ENCODE results near the gene KRTAP19-6. TPM values are rescaled to one million over a fixed set of nuclear protein-coding genes. Genes with fewer than 3 reads are reported as not detected.

Gene KRTAP19-6
- total RNA-seq, 1 experiment from 2014 or later, result not detected

- BruUV-seq (replicated peaks), result no TSS peak
- Histone ChIP-seq H3K27ac (ENCODE audit: low read depth, low read length, poor library complexity, severe bottlenecking) (no peak within 1 kb of the TSS), H3K4me1 (ENCODE audit: insufficient read depth, low read length, poor library complexity, severe bottlenecking) (no peaks in the 10 kb centered on the region), H3K4me3 (ENCODE audit: low read depth, low read length, poor library complexity, severe bottlenecking) (no peak within 1 kb of the TSS), H3K9me3 (ENCODE audit: low read depth, low read length, poor library complexity, severe bottlenecking) (no peaks in the 10 kb centered on the region), H3K27me3 (replicated peaks; ENCODE audit: insufficient read depth, low read depth, low read length, poor library complexity) (no peaks in the 10 kb centered on the region), H3K36me3 (ENCODE audit: insufficient read depth, low read length, poor library complexity, severe bottlenecking) (no peaks in the 10 kb centered on the region)
- CTCF ChIA-PET, result no interaction called here
- intact Hi-C loops (cut with micrococcal nuclease; ENCODE audit: unreplicated experiment), result no loop called here
- TF ChIP-seq CTCF (conservative IDR thresholded peaks at IDR 0.05; ENCODE audit: low read depth, low read length), result no peak
- TF ChIP-seq EZH2 (IDR thresholded peaks at IDR 0.05; ENCODE audit: borderline replicate concordance, low read depth, low read length, poor library complexity, severe bottlenecking), result no peak
- no peak for DNase-seq (ENCODE audit: low spot score)
- POLR2A ChIA-PET (ENCODE audit: low non-redundant PET), result no interaction called here
Measured at GRCh38 chr21:30497065-30497464, 44.6 kb downstream of the KRTAP19-6 start, which contains the start of gene KRTAP19-4. KRTAP19-4 (minus strand) TSS chr21:30497165; CDS start chr21:30497110, 55 bp downstream.

- Histone ChIP-seq H3K36me3 (ENCODE audit: insufficient read depth, low read length, poor library complexity, severe bottlenecking) (no peaks in the 10 kb centered on the region), H3K4me3 (ENCODE audit: low read depth, low read length, poor library complexity, severe bottlenecking) (no peak within 1 kb of the TSS), H3K27ac (ENCODE audit: low read depth, low read length, poor library complexity, severe bottlenecking) (no peak within 1 kb of the TSS), H3K9me3 (ENCODE audit: low read depth, low read length, poor library complexity, severe bottlenecking) (peaks cover 5% of the 10 kb centered on the region), H3K27me3 (replicated peaks; ENCODE audit: insufficient read depth, low read depth, low read length, poor library complexity) (no peaks in the 10 kb centered on the region), H3K4me1 (ENCODE audit: insufficient read depth, low read length, poor library complexity, severe bottlenecking) (no peaks in the 10 kb centered on the region)
- intact Hi-C loops (cut with micrococcal nuclease; ENCODE audit: unreplicated experiment), result no loop called here
- ChIA-PET POLR2A (ENCODE audit: low non-redundant PET) (no interaction called here), CTCF (no interaction called here)
- DNase-seq (ENCODE audit: low spot score), result no peak
- no TSS peak for BruUV-seq (replicated peaks)
- TF ChIP-seq CTCF (conservative IDR thresholded peaks at IDR 0.05; ENCODE audit: low read depth, low read length), result no peak
- no peak for TF ChIP-seq EZH2 (IDR thresholded peaks at IDR 0.05; ENCODE audit: borderline replicate concordance, low read depth, low read length, poor library complexity, severe bottlenecking)
Measured at GRCh38 chr21:30491963-30492428, 49.7 kb downstream of the KRTAP19-6 start, which contains the start of gene KRTAP19-3. KRTAP19-3 (minus strand) TSS chr21:30492013; CDS start chr21:30491957, 56 bp downstream.

Other genes starting within 250 kb of the KRTAP19-6 start
- gene KRTAP26-1, start 221.5 kb downstream of the KRTAP19-6 start, total RNA-seq (2021), result not detected in 2 replicates
- gene KRTAP27-1, start 204.2 kb downstream of the KRTAP19-6 start, total RNA-seq (2021), result not detected in 2 replicates
- gene KRTAP23-1, start 193.3 kb downstream of the KRTAP19-6 start, total RNA-seq (2021), result not detected in 2 replicates
- not detected in 2 replicates for gene KRTAP13-2, start 169.6 kb downstream of the KRTAP19-6 start, total RNA-seq (2021)
- not detected in 2 replicates for gene KRTAP13-1, start 145.8 kb downstream of the KRTAP19-6 start, total RNA-seq (2021)
- not detected in 2 replicates for gene KRTAP13-3, start 115.9 kb downstream of the KRTAP19-6 start, total RNA-seq (2021)
- gene KRTAP13-4, start 111.6 kb downstream of the KRTAP19-6 start, total RNA-seq (2021), result not detected in 2 replicates
- gene KRTAP15-1, start 101.6 kb downstream of the KRTAP19-6 start, total RNA-seq (2021), result not detected in 2 replicates
- gene KRTAP19-1, start 61.5 kb downstream of the KRTAP19-6 start, total RNA-seq (2021), result not detected in 2 replicates
- gene KRTAP19-2, start 54.4 kb downstream of the KRTAP19-6 start, total RNA-seq (2021), result not detected in 2 replicates
- not detected in 2 replicates for gene KRTAP19-3, start 49.9 kb downstream of the KRTAP19-6 start, total RNA-seq (2021)
- not detected in 2 replicates for gene KRTAP19-4, start 44.7 kb downstream of the KRTAP19-6 start, total RNA-seq (2021)
- not detected in 2 replicates for gene KRTAP19-5, start 39.7 kb downstream of the KRTAP19-6 start, total RNA-seq (2021)
- gene KRTAP19-7, start 19.4 kb upstream of the KRTAP19-6 start, total RNA-seq (2021), result not detected in 2 replicates
- gene KRTAP22-2, start 48.5 kb upstream of the KRTAP19-6 start, total RNA-seq (2021), result not detected in 2 replicates
- gene KRTAP6-3, start 50.6 kb upstream of the KRTAP19-6 start, total RNA-seq (2021), result not detected in 2 replicates
- not detected in 2 replicates for gene KRTAP6-2, start 57.0 kb upstream of the KRTAP19-6 start, total RNA-seq (2021)
- not detected in 2 replicates for gene KRTAP22-1, start 59.2 kb upstream of the KRTAP19-6 start, total RNA-seq (2021)
- gene KRTAP6-1, start 72.1 kb upstream of the KRTAP19-6 start, total RNA-seq (2021), result not detected in 2 replicates
- gene KRTAP20-1, start 74.6 kb upstream of the KRTAP19-6 start, total RNA-seq (2021), result not detected in 2 replicates
- not detected in 2 replicates for gene KRTAP20-4, start 78.8 kb upstream of the KRTAP19-6 start, total RNA-seq (2021)
- gene KRTAP20-2, start 93.3 kb upstream of the KRTAP19-6 start, total RNA-seq (2021), result not detected in 2 replicates
- not detected in 2 replicates for gene KRTAP20-3, start 101.0 kb upstream of the KRTAP19-6 start, total RNA-seq (2021)
- not detected in 2 replicates for gene KRTAP21-3, start 176.9 kb upstream of the KRTAP19-6 start, total RNA-seq (2021)
- not detected in 2 replicates for gene KRTAP21-2, start 205.4 kb upstream of the KRTAP19-6 start, total RNA-seq (2021)
- gene KRTAP21-1, start 213.6 kb upstream of the KRTAP19-6 start, total RNA-seq (2021), result not detected in 2 replicates

Data from A673 (cell line).